ENCODE results near the gene TBC1D1. TPM values are rescaled to one million over a fixed set of nuclear protein-coding genes. Genes with fewer than 3 reads are reported as not detected.
"Not testable (repeated sequence)": the region's sequence is repeated elsewhere in the genome, so short reads cannot be mapped to it uniquely, and the experiment has no call there.

The TBC1D1 gene
- total and polyA plus RNA-seq, 12 donors = 85.4 to 153 (median 106) TPM

DNA sequence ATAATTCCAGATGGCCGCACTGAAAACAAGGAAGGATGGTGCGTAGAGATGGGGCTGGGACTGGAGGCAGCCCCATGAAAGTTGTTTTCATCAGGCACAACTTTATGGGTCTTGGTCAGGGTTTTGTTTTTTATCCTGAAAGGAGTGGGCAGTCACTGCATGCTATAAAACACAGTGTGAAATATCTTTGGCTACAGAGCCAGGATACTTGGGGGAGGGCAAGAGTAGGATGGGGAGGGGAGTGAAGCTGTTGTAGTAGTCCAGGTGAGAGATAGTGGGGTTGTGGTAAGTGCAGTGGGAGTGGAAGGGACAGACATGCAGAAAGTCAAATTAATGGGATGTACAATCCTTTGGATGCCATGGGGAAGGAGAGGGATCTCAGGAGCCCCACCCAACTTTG, 125.8 kb downstream of the TBC1D1 start:
- Histone ChIP-seq H3K27me3 (no peaks in the 10 kb centered on the region), H3K36me3 (peaks cover 0 to 67% (median 13%) of the 10 kb centered on the region in 9 donors), H3K27ac (peak overlapping the region in 8 of 10 donors; percentile 32 to 68 (median 55)), H3K4me1 (peaks cover 2 to 36% (median 12%) of the 10 kb centered on the region in 9 donors), H3K4me3 (no peak overlapping the region), H3K9me3 (no peaks in the 10 kb centered on the region)
- TF ChIP-seq, protein P1, sequence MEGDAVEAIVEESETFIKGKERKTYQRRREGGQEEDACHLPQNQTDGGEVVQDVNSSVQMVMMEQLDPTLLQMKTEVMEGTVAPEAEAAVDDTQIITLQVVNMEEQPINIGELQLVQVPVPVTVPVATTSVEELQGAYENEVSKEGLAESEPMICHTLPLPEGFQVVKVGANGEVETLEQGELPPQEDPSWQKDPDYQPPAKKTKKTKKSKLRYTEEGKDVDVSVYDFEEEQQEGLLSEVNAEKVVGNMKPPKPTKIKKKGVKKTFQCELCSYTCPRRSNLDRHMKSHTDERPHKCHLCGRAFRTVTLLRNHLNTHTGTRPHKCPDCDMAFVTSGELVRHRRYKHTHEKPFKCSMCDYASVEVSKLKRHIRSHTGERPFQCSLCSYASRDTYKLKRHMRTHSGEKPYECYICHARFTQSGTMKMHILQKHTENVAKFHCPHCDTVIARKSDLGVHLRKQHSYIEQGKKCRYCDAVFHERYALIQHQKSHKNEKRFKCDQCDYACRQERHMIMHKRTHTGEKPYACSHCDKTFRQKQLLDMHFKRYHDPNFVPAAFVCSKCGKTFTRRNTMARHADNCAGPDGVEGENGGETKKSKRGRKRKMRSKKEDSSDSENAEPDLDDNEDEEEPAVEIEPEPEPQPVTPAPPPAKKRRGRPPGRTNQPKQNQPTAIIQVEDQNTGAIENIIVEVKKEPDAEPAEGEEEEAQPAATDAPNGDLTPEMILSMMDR (IDR thresholded peaks at IDR 0.05) = no peak
- intact Hi-C loops (cut with DNase I) = loop anchor here in 1 of 10 donors (5.0 kb wide), 1 partner anchor 34 kb away; no protein-coding TSS in a partner anchor
- 96% methylated on average over 2 of the region's 2 CpGs for WGBS, 2 donors
- ATAC-seq (peak in 1 of 8 donors; percentile 14), DNase-seq (no peak)

DNA sequence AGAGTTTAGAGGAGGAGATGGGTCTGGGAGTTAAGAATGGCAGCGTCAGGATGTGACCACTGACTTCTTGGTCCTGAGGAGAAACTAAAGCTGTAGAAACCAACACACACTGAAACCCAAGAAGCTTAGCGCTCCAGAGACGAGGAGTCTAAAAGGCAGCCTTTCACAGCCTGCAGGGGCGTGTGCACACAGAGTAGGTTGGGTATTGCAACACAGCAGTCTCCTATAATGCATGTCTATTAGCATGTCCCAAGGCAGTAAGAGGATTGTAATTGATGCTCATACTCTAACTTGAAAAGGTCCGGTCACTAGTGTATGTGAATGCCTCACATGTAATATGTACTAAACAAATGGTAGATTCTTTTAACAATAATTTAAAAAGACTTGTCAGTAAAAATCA, 126.7 kb downstream of the TBC1D1 start:
- TF ChIP-seq, protein P1 (IDR thresholded peaks at IDR 0.05) = no peak
- Histone ChIP-seq H3K27me3 (no peaks in the 10 kb centered on the region), H3K4me3 (no peak overlapping the region), H3K9me3 (no peaks in the 10 kb centered on the region), H3K27ac (no peak overlapping the region), H3K36me3 (peaks cover 0 to 76% (median 13%) of the 10 kb centered on the region in 9 donors), H3K4me1 (peaks cover 0 to 36% (median 12%) of the 10 kb centered on the region in 9 donors)
- intact Hi-C loops (cut with DNase I) = loop anchor here in 1 of 10 donors (5.0 kb wide), 1 partner anchor 35 kb away; no protein-coding TSS in a partner anchor
- DNase-seq (no peak), ATAC-seq (no peak)
- WGBS, 2 donors = 92% methylated on average over 5 of the region's 5 CpGs

DNA sequence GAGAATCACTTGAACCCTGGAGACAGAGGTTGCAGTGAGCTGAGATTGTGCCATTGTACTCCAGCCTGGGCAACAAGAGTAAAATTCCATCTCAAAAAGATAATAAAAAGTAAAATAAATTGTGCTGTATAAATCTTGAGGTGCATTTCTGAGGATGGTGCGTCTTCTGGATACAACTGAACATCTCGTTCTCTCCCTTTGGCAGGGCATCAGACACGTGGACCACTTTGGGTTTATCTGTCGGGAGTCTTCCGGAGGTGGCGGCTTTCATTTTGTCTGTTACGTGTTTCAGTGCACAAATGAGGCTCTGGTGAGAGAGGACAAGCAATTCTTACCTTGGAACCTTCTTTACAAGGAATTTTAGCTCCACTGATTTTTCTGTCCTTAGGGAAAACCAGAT, 129.5 kb downstream of the TBC1D1 start:
- Histone ChIP-seq H3K27me3 (no peaks in the 10 kb centered on the region), H3K4me1 (peaks cover 2 to 35% (median 19%) of the 10 kb centered on the region in 9 donors), H3K4me3 (no peak overlapping the region), H3K9me3 (no peaks in the 10 kb centered on the region), H3K27ac (no peak overlapping the region), H3K36me3 (peaks cover 0 to 92% (median 17%) of the 10 kb centered on the region in 9 donors)
- intact Hi-C loops (cut with DNase I) = no loop called here
- TF ChIP-seq, protein P1 (IDR thresholded peaks at IDR 0.05) = no peak
- no peak for DNase-seq
- 92 to 97% methylated on average over 7 of the region's 7 CpGs for WGBS, 2 donors
- no peak for ATAC-seq

DNA sequence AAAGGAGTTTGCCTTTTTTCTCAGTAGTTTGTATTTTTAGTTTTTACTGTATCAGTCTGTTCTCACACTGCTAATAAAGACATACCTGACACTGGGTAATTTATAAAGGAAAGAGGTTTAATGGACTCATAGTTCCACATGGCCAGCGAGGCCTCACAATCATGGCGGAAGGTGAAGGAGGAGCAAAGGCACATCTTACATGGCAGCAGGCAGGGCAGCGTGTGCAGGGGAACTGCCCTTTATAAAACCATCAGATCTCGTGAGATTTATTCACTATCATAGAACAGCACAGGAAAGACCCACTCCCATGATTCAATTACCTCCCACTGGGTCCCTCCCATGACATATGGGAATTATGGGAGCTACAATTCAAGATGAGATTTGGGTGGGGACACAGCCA, 130.1 kb downstream of the TBC1D1 start:
- H3K27me3 ChIP-seq; H3K9me3 ChIP-seq; intact Hi-C loops (cut with DNase I); H3K27ac ChIP-seq; DNase-seq; H3K4me3 ChIP-seq; ATAC-seq: not testable (repeated sequence)
- 98 to 99% methylated on average over 4 of the region's 4 CpGs for WGBS, 2 donors
- Histone ChIP-seq H3K36me3 (peaks cover 0 to 90% (median 17%) of the 10 kb centered on the region in 9 donors), H3K4me1 (peaks cover 0 to 34% (median 14%) of the 10 kb centered on the region in 9 donors)

DNA sequence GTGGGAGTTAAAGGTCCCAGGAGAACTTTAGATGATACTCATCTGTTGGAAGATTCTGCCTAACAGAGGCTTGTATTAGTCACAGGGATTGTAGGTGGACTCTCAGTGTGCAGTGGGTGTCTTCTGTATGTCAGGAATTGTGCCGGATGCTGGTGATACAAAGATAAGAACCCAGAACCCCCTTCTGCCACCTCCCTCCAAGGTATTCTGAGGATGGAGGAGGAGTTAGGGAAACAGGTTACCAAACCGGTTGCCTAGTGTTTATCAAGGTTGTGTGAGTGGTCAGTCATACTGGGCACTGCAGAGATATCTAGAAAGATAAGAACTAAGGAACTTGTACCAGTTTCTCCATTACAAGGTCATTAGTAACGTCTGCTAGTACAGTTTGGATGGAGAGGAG, 130.9 kb downstream of the TBC1D1 start:
- Histone ChIP-seq H3K36me3 (peaks cover 0 to 90% (median 17%) of the 10 kb centered on the region in 9 donors), H3K4me1 (peaks cover 0 to 26% (median 11%) of the 10 kb centered on the region in 9 donors), H3K9me3 (no peaks in the 10 kb centered on the region), H3K27ac (no peak overlapping the region), H3K27me3 (no peaks in the 10 kb centered on the region), H3K4me3 (no peak overlapping the region)
- intact Hi-C loops (cut with DNase I) = no loop called here
- TF ChIP-seq, protein P1 (IDR thresholded peaks at IDR 0.05) = no peak
- DNase-seq (no peak), ATAC-seq (no peak)
- 83 to 88% methylated on average over 3 of the region's 3 CpGs for WGBS, 2 donors
